GM12878 (cell line): ENCODE measurements around the gene XAB2.

Experiments used
- CEBPB ChIP-seq, 2 experiments: fragments of 150-350 bp in 1 of 2; IDR thresholded peaks; 2 replicates each; pipeline ENCODE4 v1.6.1; 2012 to 2014; ENCODE audit warnings: low read depth in 2 of 2, low read length in 2 of 2, borderline replicate concordance in 1 of 2, inconsistent platforms in 1 of 2
- POLR2A ChIP-seq: IDR thresholded peaks from 2 replicates; pipeline ENCODE4 v1.6.1; 2011; ENCODE audit warnings: low read depth, mild to moderate bottlenecking, low read length
- SMAD1 ChIP-seq: fragments of 450-650 bp; IDR thresholded peaks from 2 replicates; pipeline ENCODE4 v1.6.1; 2018; ENCODE audit warnings: mild to moderate bottlenecking, low read depth; ENCODE audit not compliant: partially characterized antibody
- TAF1 ChIP-seq: IDR thresholded peaks from 2 replicates; pipeline ENCODE4 v1.6.1; 2011; ENCODE audit warnings: mild to moderate bottlenecking, low read depth, low read length, borderline replicate concordance
- ZNF592 ChIP-seq: fragments of 450-650 bp; IDR thresholded peaks from 2 replicates; pipeline ENCODE4 v1.6.1; 2017; ENCODE audit warnings: mild to moderate bottlenecking, moderate library complexity
- TF ChIP-seq, protein P1 (sequence below): IDR thresholded peaks from 2 replicates; pipeline ENCODE4 v1.6.1; 2012; ENCODE audit warnings: low read length, inconsistent platforms

DNA sequence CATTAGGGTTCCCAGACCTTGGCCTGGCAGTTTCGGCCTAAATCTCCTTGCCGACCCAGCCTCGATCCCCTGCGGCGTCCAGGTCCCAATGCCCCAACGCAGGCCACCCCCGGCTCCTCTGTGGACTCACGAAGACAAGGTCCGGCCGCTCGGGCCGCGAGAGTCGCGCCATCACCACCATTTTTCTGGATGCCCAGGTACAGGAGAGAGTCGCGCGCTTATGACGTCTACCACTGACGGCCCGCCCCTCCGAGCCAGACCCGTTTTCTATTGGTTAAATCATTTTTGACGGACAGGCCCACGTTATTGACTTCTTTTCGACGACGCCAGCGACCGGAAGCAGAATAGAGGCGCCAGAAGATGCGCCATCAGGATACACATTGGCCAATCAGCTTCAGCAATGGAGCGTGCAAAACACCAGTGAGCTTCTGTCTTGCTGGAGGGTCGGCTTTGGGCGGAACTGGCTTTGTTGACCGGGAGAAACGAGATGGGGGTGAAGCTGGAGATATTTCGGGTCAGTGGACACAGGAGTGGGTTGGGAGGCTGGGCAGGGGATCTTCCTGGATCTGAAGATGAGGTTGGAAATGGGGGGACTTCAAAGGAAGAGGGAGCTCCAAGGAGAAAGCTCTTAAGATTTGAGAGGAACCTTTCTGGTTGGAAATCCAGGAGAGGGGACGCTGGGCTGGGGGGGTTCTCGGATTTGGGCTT lies at the start of gene XAB2, which contains the start of gene PET100:
- TF ChIP-seq CEBPB (IDR thresholded peaks at IDR 0.05; ENCODE audit: borderline replicate concordance in 1 of 2, low read depth in 2 of 2, low read length in 2 of 2): no peak
- TF ChIP-seq TAF1: peak; percentile 55; the same call in 1 of the 2 replicates
- TF ChIP-seq POLR2A: peak; percentile 83
- TF ChIP-seq, protein P1, sequence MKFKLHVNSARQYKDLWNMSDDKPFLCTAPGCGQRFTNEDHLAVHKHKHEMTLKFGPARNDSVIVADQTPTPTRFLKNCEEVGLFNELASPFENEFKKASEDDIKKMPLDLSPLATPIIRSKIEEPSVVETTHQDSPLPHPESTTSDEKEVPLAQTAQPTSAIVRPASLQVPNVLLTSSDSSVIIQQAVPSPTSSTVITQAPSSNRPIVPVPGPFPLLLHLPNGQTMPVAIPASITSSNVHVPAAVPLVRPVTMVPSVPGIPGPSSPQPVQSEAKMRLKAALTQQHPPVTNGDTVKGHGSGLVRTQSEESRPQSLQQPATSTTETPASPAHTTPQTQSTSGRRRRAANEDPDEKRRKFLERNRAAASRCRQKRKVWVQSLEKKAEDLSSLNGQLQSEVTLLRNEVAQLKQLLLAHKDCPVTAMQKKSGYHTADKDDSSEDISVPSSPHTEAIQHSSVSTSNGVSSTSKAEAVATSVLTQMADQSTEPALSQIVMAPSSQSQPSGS: no peak
- no peak for TF ChIP-seq ZNF592
- TF ChIP-seq SMAD1: no peak
